A549 (cell line): ENCODE measurements around the gene KCNK2. TPM values are rescaled to one million over a fixed set of nuclear protein-coding genes. Genes with fewer than 3 reads are reported as not detected.

Experiments
- ATAC-seq, 2 experiments: fragments of 200-7000 bp in 1 of 2; fragments of >200 bp in 1 of 2; cut with Nextera tagmentation in 1 of 2; cut with Tn5 transposase in 1 of 2; 3 replicates each; pipeline versions ENCODE4 v1.8.0 to v1.9.1; 2018 to 2020; ENCODE audit warnings: mild to moderate bottlenecking in 1 of 2, moderate library complexity in 1 of 2
- CTCF ChIA-PET: fragments of 300-600 bp; sonication (Branson Sonifier 250); formaldehyde crosslinking; extraction: SDS; loops from one replicate; lab custom pipeline; 2021; ENCODE audit warnings: antibody characterized with exemption, inconsistent platforms; lab: Yijun Ruan, JAX
- POLR2A ChIA-PET: fragments of 350-600 bp; formaldehyde crosslinking; extraction: SDS; loops from one replicate; lab custom pipeline; 2021; ENCODE audit warnings: antibody characterized with exemption, inconsistent platforms; lab: Yijun Ruan, JAX
- DNase-seq, 2 experiments: peaks; one replicate each; pipeline versions ENCODE4 v3.0.0 to v3.0.0-alpha.2; 2011 to 2016; ENCODE audit warnings: low read depth in 1 of 2, low spot score in 1 of 2
- FAIRE-seq: peaks from 2 replicates; lab custom pipeline; 2011; peaks lifted over from hg19 to GRCh38; lab: Jason Lieb, UNC
- H3K27ac ChIP-seq, 2 experiments: fragments of >200 bp; sonication (Bioruptor Twin); formaldehyde crosslinking; 3 replicates each; pipeline ENCODE4 v1.5.1; 2016 to 2017
- H3K4me1 ChIP-seq: fragments of >200 bp; sonication (Bioruptor Twin); formaldehyde crosslinking; 3 replicates; pipeline ENCODE4 v1.6.1; 2016
- H3K4me2 ChIP-seq: fragments of >200 bp; sonication (Bioruptor Twin); formaldehyde crosslinking; 3 replicates; pipeline ENCODE4 v1.6.1; 2016
- H3K4me3 ChIP-seq: fragments of >200 bp; sonication (Bioruptor Twin); formaldehyde crosslinking; 3 replicates; pipeline ENCODE4 v1.5.1; 2016
- H3K9me3 ChIP-seq: fragments of >200 bp; sonication (Bioruptor Twin); formaldehyde crosslinking; 3 replicates; pipeline ENCODE4 v1.6.1; 2016
- ATOH8 ChIP-seq: fragments of 250-450 bp; sonication (Bioruptor Pico); IDR thresholded peaks from 2 replicates; pipeline ENCODE4 v1.5.0; 2020; ENCODE audit warnings: low read depth, mild to moderate bottlenecking, moderate library complexity
- CBX2 ChIP-seq: fragments of 200-600 bp; sonication (generic); IDR thresholded peaks from 2 replicates; pipeline ENCODE4 v1.6.1; 2016; ENCODE audit warnings: low read depth, mild to moderate bottlenecking, borderline replicate concordance
- CEBPB ChIP-seq, 2 experiments: fragments of >200 bp in 1 of 2; sonication (Bioruptor Twin) in 1 of 2; formaldehyde crosslinking in 1 of 2; IDR thresholded peaks; 2 replicates each; pipeline ENCODE4 v1.6.1; 2012 to 2016
- CHD4 ChIP-seq: fragments of 200-600 bp; sonication (generic); IDR thresholded peaks from 2 replicates; pipeline ENCODE4 v1.6.1; 2016; ENCODE audit warnings: antibody characterized with exemption, mild to moderate bottlenecking, borderline replicate concordance
- EHF ChIP-seq: fragments of 250-450 bp; sonication (Bioruptor Pico); IDR thresholded peaks from 2 replicates; pipeline ENCODE4 v1.5.0; 2020; ENCODE audit warnings: mild to moderate bottlenecking
- EHMT2 ChIP-seq: fragments of 200-600 bp; sonication (generic); IDR thresholded peaks from 2 replicates; pipeline ENCODE4 v1.6.1; 2016; ENCODE audit warnings: antibody characterized with exemption, low read depth, mild to moderate bottlenecking, moderate library complexity
- EP300 ChIP-seq, 2 experiments: fragments of >200 bp; sonication (Bioruptor Twin); formaldehyde crosslinking; IDR thresholded peaks; 2 replicates in 1 of 2; 3 replicates in 1 of 2; pipeline ENCODE4 v1.6.1; 2016 to 2017
- ESRRA ChIP-seq: fragments of 150-350 bp; IDR thresholded peaks from 2 replicates; pipeline ENCODE4 v1.6.1; 2014; ENCODE audit warnings: mild to moderate bottlenecking, low read length, borderline replicate concordance
- HEYL ChIP-seq: fragments of 250-450 bp; sonication (Bioruptor Pico); IDR thresholded peaks from 2 replicates; pipeline ENCODE4 v1.8.0; 2021; ENCODE audit warnings: mild to moderate bottlenecking, moderate library complexity
- HMGXB4 ChIP-seq: fragments of 250-450 bp; sonication (Bioruptor Pico); IDR thresholded peaks from 2 replicates; pipeline ENCODE4 v1.5.0; 2021; ENCODE audit warnings: mild to moderate bottlenecking, moderate library complexity, borderline replicate concordance
- HOXA7 ChIP-seq: fragments of 250-450 bp; sonication (Bioruptor Pico); IDR thresholded peaks from 2 replicates; pipeline ENCODE4 v1.5.0; 2020; ENCODE audit warnings: mild to moderate bottlenecking, moderate library complexity
- JUNB ChIP-seq: fragments of >200 bp; sonication (Bioruptor Twin); formaldehyde crosslinking; IDR thresholded peaks from 2 replicates; pipeline ENCODE4 v1.6.1; 2016
- MAFK ChIP-seq: fragments of 450-650 bp; IDR thresholded peaks from 2 replicates; pipeline ENCODE4 v1.6.1; 2014; ENCODE audit not compliant: partially characterized antibody
- MAX ChIP-seq: IDR thresholded peaks from 2 replicates; pipeline ENCODE4 v1.6.1; 2012
- MYC ChIP-seq: IDR thresholded peaks from 2 replicates; pipeline ENCODE4 v1.6.1; 2012; ENCODE audit warnings: mild to moderate bottlenecking, inconsistent platforms, low read length, improper control_type of control experiment, borderline replicate concordance
- NFE2L2 ChIP-seq: fragments of 150-350 bp; conservative IDR thresholded peaks from 2 replicates; pipeline ENCODE4 v1.6.1; 2014; ENCODE audit warnings: low read length
- NPAS2 ChIP-seq: fragments of 250-450 bp; sonication (Bioruptor Pico); IDR thresholded peaks from 2 replicates; pipeline ENCODE4 v1.8.0; 2022; ENCODE audit warnings: mild to moderate bottlenecking, moderate library complexity, borderline replicate concordance
- PHF8 ChIP-seq: fragments of 200-600 bp; sonication (generic); IDR thresholded peaks from 2 replicates; pipeline ENCODE4 v1.6.1; 2016; ENCODE audit warnings: low read depth, mild to moderate bottlenecking, antibody characterized with exemption, moderate library complexity, borderline replicate concordance
- RAD21 ChIP-seq, 2 experiments: fragments of >200 bp in 1 of 2; sonication (Bioruptor Twin) in 1 of 2; formaldehyde crosslinking in 1 of 2; IDR thresholded peaks in 1 of 2; conservative IDR thresholded peaks in 1 of 2; 2 replicates in 1 of 2; 3 replicates in 1 of 2; pipeline ENCODE4 v1.6.1; 2012 to 2018; ENCODE audit warnings: inconsistent platforms in 1 of 2
- RARB ChIP-seq: fragments of 250-450 bp; sonication (Bioruptor Pico); IDR thresholded peaks from 2 replicates; pipeline ENCODE4 v1.8.0; 2021; ENCODE audit warnings: mild to moderate bottlenecking, moderate library complexity
- RCOR1 ChIP-seq: fragments of 150-350 bp; IDR thresholded peaks from 2 replicates; pipeline ENCODE4 v1.6.1; 2014; ENCODE audit warnings: antibody characterized with exemption, low read length, low read depth
- RNF2 ChIP-seq: fragments of 200-600 bp; sonication (generic); IDR thresholded peaks from 2 replicates; pipeline ENCODE4 v1.6.1; 2016; ENCODE audit warnings: low read depth, mild to moderate bottlenecking, antibody characterized with exemption, moderate library complexity, borderline replicate concordance
- SMC3 ChIP-seq: fragments of >200 bp; sonication (Bioruptor Twin); formaldehyde crosslinking; IDR thresholded peaks from 3 replicates; pipeline ENCODE4 v1.6.1; 2018; ENCODE audit warnings: inconsistent platforms
- USF2 ChIP-seq: fragments of 450-650 bp; IDR thresholded peaks from 2 replicates; pipeline ENCODE4 v1.6.1; 2014; ENCODE audit warnings: antibody characterized with exemption
- ZFP36 ChIP-seq: fragments of 450-650 bp; IDR thresholded peaks from 2 replicates; pipeline ENCODE4 v1.6.1; 2014; ENCODE audit warnings: borderline replicate concordance; ENCODE audit not compliant: partially characterized antibody
- ZNF302 ChIP-seq: fragments of 250-450 bp; sonication (Bioruptor Pico); IDR thresholded peaks from 2 replicates; pipeline ENCODE4 v1.9.0; 2021; ENCODE audit warnings: inconsistent platforms, mild to moderate bottlenecking, moderate library complexity
- WGBS: methylation state at CpG from one replicate; pipeline ENCODE4 v1.1.6; 2017; ENCODE audit errors: missing lambda C conversion rate; 5-methylcytosine and 5-hydroxymethylcytosine counted together
- polyA plus RNA-seq, 4 experiments: library from polyadenylated mRNA; depleted of rRNA in 3 of 4; stranded (reverse); fragments of >200 nt; fragmentation: RNase III in 1 of 4; extraction: RNeasy Plus Mini Kit Qiagen cat#74134 plus additional on column Dnase treatment in 1 of 4; gene quantifications; 2 replicates in 3 of 4; 3 replicates in 1 of 4; pipeline ENCODE4 v1.2.3, GENCODE V29; 2011 to 2017

KCNK2 gene
- polyA plus RNA-seq, 2 of the 4 experiments (the other 2 are of a cell fraction), result 0.04 TPM; not detected in 1

- ATAC-seq (no peak), DNase-seq (no peak), FAIRE-seq (no peak)
- Histone ChIP-seq H3K4me1 (no peaks in the 10 kb centered on the region), H3K4me3 (no peak overlapping the region), H3K27ac (no peak overlapping the region), H3K9me3 (0 out of 3 replicates have a peak, but pooled peaks cover 4% of the 10 kb centered on the region), H3K4me2 (no peak overlapping the region)
- TF ChIP-seq CEBPB (IDR thresholded peaks at IDR 0.05), result no peak
- no peak for TF ChIP-seq RARB (CRISPR knock-in tag)
- TF ChIP-seq CHD4, result no peak
- no peak for TF ChIP-seq USF2
- no peak for TF ChIP-seq CBX2
- no peak for TF ChIP-seq JUNB
- no peak for TF ChIP-seq HEYL (CRISPR knock-in tag)
- TF ChIP-seq RNF2, result no peak
- TF ChIP-seq PHF8, result no peak
- TF ChIP-seq NPAS2 (CRISPR knock-in tag), result no peak
- TF ChIP-seq EP300 (IDR thresholded peaks at IDR 0.05), result no peak
- no peak for TF ChIP-seq HOXA7 (CRISPR knock-in tag)
- POLR2A ChIA-PET, result no interaction called here
- CTCF ChIA-PET, result interaction anchor here (0.6 kb wide), 1 partner anchor 452 kb away, joined by 3 read pairs; no protein-coding TSS in a partner anchor
- 3% methylated on average over 3 of the region's 3 CpGs for WGBS
Observed at GRCh38 chr1:215104283-215104682, 21.7 kb downstream of the KCNK2 start.

- H3K27ac ChIP-seq, result no peak overlapping the region
- H3K4me1 ChIP-seq, result no peaks in the 10 kb centered on the region
- ChIA-PET CTCF (no interaction called here), POLR2A (no interaction called here)
- no peak overlapping the region for H3K4me2 ChIP-seq
- H3K4me3 ChIP-seq, result no peak overlapping the region
- ATAC-seq, result no peak
- DNase-seq, result no peak
- TF ChIP-seq RCOR1 (no peak), EHF (no peak), HMGXB4 (CRISPR knock-in tag) (no peak), NPAS2 (CRISPR knock-in tag) (no peak), MAX (no peak), ATOH8 (CRISPR knock-in tag) (no peak), MYC (no peak)
- 0 out of 3 replicates have a peak, but pooled peaks cover 4% of the 10 kb centered on the region for H3K9me3 ChIP-seq
- FAIRE-seq, result no peak
- 41% methylated on average over 2 of the region's 2 CpGs for WGBS
Observed at GRCh38 chr1:215106067-215106466, 23.5 kb downstream of the KCNK2 start.

GRCh38 chr1:215109171-215109570 is 26.6 kb downstream of the KCNK2 start:
- H3K4me1 ChIP-seq, result peaks cover 7% of the 10 kb centered on the region; the same call in 2 of the 3 replicates
- no peak overlapping the region for H3K4me3 ChIP-seq
- WGBS, result 20% methylated on average over 5 of the region's 5 CpGs
- FAIRE-seq (no peak), ATAC-seq (no peak), DNase-seq (no peak)
- no peak for TF ChIP-seq RAD21 (conservative IDR thresholded peaks at IDR 0.05 in 1 of 2, IDR thresholded peaks at IDR 0.05 in 1 of 2)
- TF ChIP-seq MAFK, result no peak
- TF ChIP-seq SMC3, result no peak
- no peak for TF ChIP-seq NFE2L2
- no peak for TF ChIP-seq EHF
- TF ChIP-seq ZNF302 (CRISPR knock-in tag), result no peak
- TF ChIP-seq CBX2, result no peak
- no peak for TF ChIP-seq ESRRA
- TF ChIP-seq RARB (CRISPR knock-in tag), result no peak
- no peak for TF ChIP-seq ZFP36
- TF ChIP-seq EHMT2, result no peak
- no peak for TF ChIP-seq EP300 (IDR thresholded peaks at IDR 0.05)
- H3K9me3 ChIP-seq, result 0 out of 3 replicates have a peak, but pooled peaks cover 4% of the 10 kb centered on the region
- no peak overlapping the region for H3K27ac ChIP-seq
- ChIA-PET POLR2A (no interaction called here), CTCF (no interaction called here)
- H3K4me2 ChIP-seq, result no peak overlapping the region
